Endothelial cell of umbilical vein (primary cell): ENCODE results near the gene APELA. TPM values are rescaled to one million over a fixed set of nuclear protein-coding genes. Genes with fewer than 3 reads are reported as not detected.

Source experiments
- BruUV-seq: library from RNA; stranded (reverse); fragments of 400-500 nt; replicated peaks from 2 replicates; lab custom pipeline; 2021; lab: Mats Ljungman, UMichigan
- CTCF ChIA-PET: fragments of 300-600, 350-600 bp; sonication (Branson Sonifier 250); formaldehyde crosslinking; loops from one replicate; lab custom pipeline; 2021; ENCODE audit warnings: antibody characterized with exemption, inconsistent platforms; lab: Charles Lee
- POLR2A ChIA-PET: fragments of 300-600, 350-600 bp; sonication (Branson Sonifier 250); formaldehyde crosslinking; loops from one replicate; lab custom pipeline; 2021; ENCODE audit warnings: antibody characterized with exemption, inconsistent platforms; lab: Charles Lee
- DNase-seq: peaks from one replicate; pipeline ENCODE4 v3.0.0-alpha.2; 2011; ENCODE audit warnings: low read depth, low spot score
- FAIRE-seq: peaks from 2 replicates; lab custom pipeline; 2011; peaks lifted over from hg19 to GRCh38; lab: Jason Lieb, UNC
- H2AFZ ChIP-seq: 2 replicates; pipeline ENCODE4 v1.6.0; 2012; ENCODE audit warnings: low read depth, low read length, control low read depth, inconsistent platforms
- H3K27ac ChIP-seq: 2 replicates; pipeline ENCODE4 v1.5.1; 2011; ENCODE audit warnings: low read depth, mild to moderate bottlenecking, control low read depth, low read length, moderate library complexity; ENCODE audit not compliant: insufficient read depth
- H3K27me3 ChIP-seq, 2 experiments: 2 replicates each; pipeline versions ENCODE4 v1.6.0 to v1.6.1; 2011; ENCODE audit warnings: low read length in 2 of 2, mixed read lengths in 1 of 2; ENCODE audit not compliant: control insufficient read depth in 2 of 2, insufficient read depth in 2 of 2
- H3K36me3 ChIP-seq, 2 experiments: 2 replicates in 1 of 2; 3 replicates in 1 of 2; pipeline ENCODE4 v1.5.1; 2011; ENCODE audit warnings: low read length in 2 of 2, mild to moderate bottlenecking in 1 of 2, moderate library complexity in 1 of 2; ENCODE audit not compliant: control insufficient read depth in 2 of 2, insufficient read depth in 2 of 2; ENCODE audit errors: extremely low read depth in 1 of 2
- H3K4me1 ChIP-seq: 3 replicates; pipeline ENCODE4 v1.5.1; 2011; ENCODE audit warnings: mild to moderate bottlenecking, low read length; ENCODE audit not compliant: control insufficient read depth, insufficient read depth; ENCODE audit errors: extremely low read depth
- H3K4me2 ChIP-seq: 2 replicates; pipeline ENCODE4 v1.6.1; 2011; ENCODE audit warnings: low read length, control low read depth, mixed read lengths; ENCODE audit not compliant: insufficient read depth
- H3K4me3 ChIP-seq, 3 experiments: fragments of 200-600 bp in 1 of 3; sonication (generic), shearing (Covaris generic) in 1 of 3; replicated peaks in 1 of 3; 2 replicates each; pipeline ENCODE4 v1.5.1; 2011 to 2016; ENCODE audit warnings: control low read depth in 3 of 3, low read length in 3 of 3, mild to moderate bottlenecking in 2 of 3, inconsistent platforms in 1 of 3, low read depth in 1 of 3, moderate library complexity in 1 of 3; ENCODE audit not compliant: insufficient read depth in 1 of 3
- H3K79me2 ChIP-seq: 2 replicates; pipeline ENCODE4 v1.6.0; 2012; ENCODE audit warnings: low read length, inconsistent platforms; ENCODE audit not compliant: control insufficient read depth, insufficient read depth
- H3K9ac ChIP-seq: replicated peaks from 2 replicates; pipeline ENCODE3; 2011; ENCODE audit warnings: low read length, control low read depth; ENCODE audit not compliant: insufficient read depth; ENCODE audit errors: extremely low read depth
- H3K9me1 ChIP-seq: replicated peaks from 3 replicates; pipeline ENCODE4 v1.6.0; 2011; ENCODE audit warnings: mild to moderate bottlenecking, low read length; ENCODE audit not compliant: control insufficient read depth, insufficient read depth; ENCODE audit errors: extremely low read depth
- H3K9me3 ChIP-seq: replicated peaks from 2 replicates; pipeline ENCODE4 v1.5.1; 2012; ENCODE audit warnings: low read length, inconsistent platforms; ENCODE audit not compliant: control insufficient read depth, insufficient read depth
- H4K20me1 ChIP-seq: replicated peaks from 2 replicates; pipeline ENCODE3; 2011; ENCODE audit warnings: mild to moderate bottlenecking, low read length; ENCODE audit not compliant: control insufficient read depth, insufficient read depth; ENCODE audit errors: extremely low read depth
- FOS ChIP-seq: IDR thresholded peaks from 2 replicates; pipeline ENCODE4 v1.6.1; 2011; ENCODE audit warnings: mild to moderate bottlenecking, low read length, moderate library complexity, borderline replicate concordance; ENCODE audit not compliant: insufficient read depth
- GATA2 ChIP-seq: IDR thresholded peaks from 2 replicates; pipeline ENCODE4 v1.7.0; 2011; ENCODE audit warnings: low read depth, mild to moderate bottlenecking, moderate library complexity, mixed read lengths, low read length; ENCODE audit not compliant: insufficient read length, insufficient read depth
- JUN ChIP-seq: IDR thresholded peaks from 2 replicates; pipeline ENCODE4 v1.6.1; 2011; ENCODE audit warnings: borderline replicate concordance, low read depth; ENCODE audit not compliant: insufficient read length, insufficient read depth
- MYC ChIP-seq: IDR thresholded peaks from one replicate; pipeline ENCODE4 v1.6.1; 2011; ENCODE audit warnings: mild to moderate bottlenecking, low read depth, low read length
- POLR2A ChIP-seq: IDR thresholded peaks from 2 replicates; pipeline ENCODE4 v1.6.1; 2012; ENCODE audit warnings: low read depth, mild to moderate bottlenecking, control low read depth, low read length
- POLR2AphosphoS5 ChIP-seq: IDR thresholded peaks from 2 replicates; pipeline ENCODE4 v1.6.1; 2012; ENCODE audit warnings: low read depth, mild to moderate bottlenecking, control low read depth, low read length, moderate library complexity; ENCODE audit not compliant: insufficient read depth
- dilution Hi-C: fragments of 300-500 bp; cut with MboI; formaldehyde crosslinking; loops from one replicate; pipeline ENCODE4 v1.15.0; 2019; ENCODE audit warnings: low sequenced_read_pairs; ENCODE audit not compliant: extremely low pct_ligation_motif_present
- intact Hi-C: fragments of 100-400 bp; cut with micrococcal nuclease; formaldehyde crosslinking; loops from one replicate; pipeline ENCODE4 v1.10.0; 2022
- polyA plus RNA-seq, 4 experiments: library from polyadenylated mRNA; depleted of rRNA in 3 of 4; stranded (reverse) in 3 of 4; unstranded in 1 of 4; fragments of >200 nt; gene quantifications; 2 replicates each; pipeline versions ENCODE4 v1.2.1 to v1.2.3, GENCODE V29; 2011 to 2012; ENCODE audit warnings: missing spikeins in 1 of 4
- total RNA-seq: library from RNA; stranded (reverse); gene quantifications from 2 replicates; pipeline ENCODE4 v1.2.3, GENCODE V29; 2021
- TF ChIP-seq, protein P1 (sequence below): IDR thresholded peaks from 2 replicates; pipeline ENCODE4 v1.6.1; 2011; ENCODE audit not compliant: insufficient read depth, insufficient read length

APELA gene
- total and polyA plus RNA-seq, 2 donors (not counting 3 experiments of a cell fraction or from before 2014, with no cell fraction given), result not detected

DNA sequence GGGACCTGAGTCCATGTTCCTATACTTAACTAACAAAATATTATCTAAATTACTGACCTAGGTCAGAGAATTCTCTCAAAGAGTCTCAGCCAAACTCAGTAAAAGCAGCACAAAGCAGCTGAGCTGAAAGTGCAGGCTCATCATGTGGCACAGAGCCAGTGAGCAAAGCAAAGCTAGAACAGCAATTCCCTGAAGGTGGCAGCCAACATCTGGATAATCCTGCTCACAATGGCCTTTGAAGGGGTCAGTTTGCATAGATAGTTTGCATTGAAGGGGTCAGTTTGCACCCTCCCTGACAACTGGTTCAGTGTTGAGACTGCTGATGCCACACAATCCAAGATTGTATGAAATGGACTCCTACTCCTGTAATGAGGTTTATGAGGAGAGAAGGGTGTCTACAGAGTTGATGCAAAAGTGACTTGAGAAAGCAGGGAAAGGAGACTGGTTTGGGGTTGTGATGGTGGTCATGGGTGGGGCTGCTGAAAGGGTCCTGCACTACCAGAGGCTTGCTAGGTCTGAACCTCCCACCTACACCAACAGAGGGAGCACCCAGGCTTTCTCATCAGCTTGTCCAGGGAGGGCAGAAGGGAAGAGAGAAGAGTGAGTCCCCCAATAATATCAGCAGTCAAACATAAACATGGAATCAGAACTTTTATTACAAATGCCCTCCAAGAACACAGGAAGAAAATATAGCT lies 60.7 kb downstream of the APELA start:
- intact Hi-C loops, result no loop called here
- TF ChIP-seq, protein P1, sequence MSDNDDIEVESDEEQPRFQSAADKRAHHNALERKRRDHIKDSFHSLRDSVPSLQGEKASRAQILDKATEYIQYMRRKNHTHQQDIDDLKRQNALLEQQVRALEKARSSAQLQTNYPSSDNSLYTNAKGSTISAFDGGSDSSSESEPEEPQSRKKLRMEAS, result no peak
- TF ChIP-seq GATA2 (no peak), POLR2AphosphoS5 (no peak), FOS (no peak), MYC (no peak), POLR2A (no peak)
- no peak overlapping the region for H3K4me3 ChIP-seq
- no peak for FAIRE-seq
- H3K4me1 ChIP-seq, result no peaks in the 10 kb centered on the region
- DNase-seq, result no peak
- POLR2A ChIA-PET, result no interaction called here
- CTCF ChIA-PET, result no interaction called here
- BruUV-seq, result no TSS peak
- H3K27me3 ChIP-seq, result no peaks in the 10 kb centered on the region
- dilution Hi-C loops, result no loop called here
- H3K9me3 ChIP-seq, result no peaks in the 10 kb centered on the region
- no peak overlapping the region for H3K27ac ChIP-seq
- no peaks in the 10 kb centered on the region for H3K36me3 ChIP-seq
- H2AFZ ChIP-seq, result no peak overlapping the region
- H3K4me2 ChIP-seq, result no peak overlapping the region
- H3K9me1 ChIP-seq, result no peaks in the 10 kb centered on the region
- H3K79me2 ChIP-seq, result no peaks in the 10 kb centered on the region
- H4K20me1 ChIP-seq, result no peaks in the 10 kb centered on the region
- H3K9ac ChIP-seq, result no peak overlapping the region

GRCh38 chr4:164943192-164943591 lies 66.2 kb downstream of the APELA start:
- intact Hi-C loops (no loop called here), dilution Hi-C loops (no loop called here)
- H3K36me3 ChIP-seq, result no peaks in the 10 kb centered on the region
- H3K27me3 ChIP-seq, result no peaks in the 10 kb centered on the region
- TF ChIP-seq GATA2, result no peak
- no peak for TF ChIP-seq POLR2A
- no peak for TF ChIP-seq JUN
- TF ChIP-seq FOS, result no peak
- BruUV-seq, result no TSS peak
- DNase-seq, result no peak
- H3K79me2 ChIP-seq, result no peaks in the 10 kb centered on the region
- no peak overlapping the region for H3K27ac ChIP-seq
- no peak overlapping the region for H3K9ac ChIP-seq
- no peak for FAIRE-seq
- H3K9me3 ChIP-seq, result no peaks in the 10 kb centered on the region
- ChIA-PET CTCF (no interaction called here), POLR2A (no interaction called here)
- no peaks in the 10 kb centered on the region for H4K20me1 ChIP-seq
- H3K4me1 ChIP-seq, result no peaks in the 10 kb centered on the region
- H3K4me2 ChIP-seq, result no peak overlapping the region
- no peak overlapping the region for H2AFZ ChIP-seq
- H3K9me1 ChIP-seq, result no peaks in the 10 kb centered on the region
- H3K4me3 ChIP-seq, result no peak overlapping the region
